ENCODE data around the gene DYRK1A. TPM values are rescaled to one million over a fixed set of nuclear protein-coding genes. Genes with fewer than 3 reads are reported as not detected.

DYRK1A gene
- total RNA-seq, 1 donor from 2014 or later = 60.9 TPM

DNA sequence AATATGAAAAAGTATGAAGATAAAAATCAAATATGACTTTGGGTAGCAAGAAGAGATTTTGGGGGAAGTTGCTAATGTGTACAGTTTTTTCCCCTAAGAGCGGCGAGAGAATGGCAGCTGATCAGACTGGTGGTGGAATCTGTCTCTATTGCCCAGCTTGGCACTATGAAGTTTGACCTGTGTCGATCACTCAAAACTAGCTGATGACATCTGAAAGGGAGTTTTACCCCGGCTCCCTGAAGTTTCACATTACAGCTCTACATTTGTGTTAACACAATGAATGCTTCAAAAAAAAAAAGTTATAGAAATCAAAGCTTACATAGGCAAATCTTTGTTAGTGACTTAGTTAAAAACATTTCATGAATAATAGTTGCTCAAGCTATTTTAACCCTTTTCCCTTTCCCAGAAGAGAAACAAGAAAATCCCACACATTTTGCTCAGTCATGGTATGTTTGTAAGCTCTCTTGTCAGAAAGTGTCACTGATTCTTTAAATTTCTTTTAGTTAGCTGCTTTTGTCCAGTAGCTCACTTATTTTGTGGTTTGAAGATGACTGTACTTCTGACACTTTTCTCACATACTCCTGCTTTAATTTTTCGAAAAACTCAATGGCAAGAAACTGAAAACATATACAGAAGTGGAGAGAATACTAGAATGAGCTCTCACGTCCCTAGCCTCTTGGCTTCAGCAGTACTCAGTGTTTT, 41.3 kb downstream of the DYRK1A start:
- Mint-ChIP-seq H3K4me1 (peaks cover 56% of the 10 kb centered on the region), H3K27ac (peak overlapping the region; percentile 75), H3K9me3 (peaks cover 3% of the 10 kb centered on the region), H3K36me3 (ENCODE audit: low read depth) (peaks cover 25% of the 10 kb centered on the region), H3K4me3 (peak overlapping the region; percentile 27), H3K27me3 (no peaks in the 10 kb centered on the region)
- intact Hi-C loops (cut with micrococcal nuclease) = loop anchor here (1.0 kb wide), 1 partner anchor 38 kb away; no protein-coding TSS in a partner anchor
- DNase-seq = peak; percentile 53

DNA sequence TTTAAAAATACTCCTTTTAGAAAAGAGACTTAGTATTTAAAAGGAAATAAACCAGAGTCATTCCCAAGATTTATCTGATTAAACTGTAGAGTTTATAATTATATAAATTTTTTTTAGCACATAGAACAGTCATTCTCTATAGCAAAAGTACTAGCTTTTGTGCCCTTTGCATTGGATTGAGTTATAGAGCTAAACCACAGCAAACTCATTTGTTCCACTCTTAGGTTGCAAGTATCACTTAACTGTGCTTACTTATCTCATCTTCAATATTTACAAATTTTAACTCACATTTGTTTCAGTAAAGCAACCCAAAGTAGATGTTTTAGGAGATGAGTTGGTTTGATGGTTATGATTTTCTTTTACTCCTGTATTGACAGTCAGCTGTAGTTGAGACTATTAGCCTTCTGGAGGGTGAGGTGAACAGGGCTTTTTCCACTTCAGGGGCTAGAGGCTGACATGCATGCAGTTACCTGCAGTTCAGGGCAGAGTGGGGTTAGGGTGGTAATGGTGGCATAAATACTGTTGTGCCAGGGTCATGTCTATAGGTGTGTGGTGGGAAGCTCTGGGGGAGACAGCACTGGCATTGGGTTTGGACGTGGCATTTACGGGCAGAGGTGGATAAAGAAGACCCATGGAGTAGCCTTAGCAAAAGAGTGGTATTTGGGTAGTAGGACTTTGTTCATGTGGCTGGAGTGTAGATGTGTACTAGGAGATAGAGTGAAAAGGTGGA, 42.1 kb downstream of the DYRK1A start:
- intact Hi-C loops (cut with micrococcal nuclease) = loop anchor here (1.0 kb wide), 1 partner anchor 38 kb away; no protein-coding TSS in a partner anchor
- Mint-ChIP-seq H3K36me3 (ENCODE audit: low read depth) (peaks cover 22% of the 10 kb centered on the region), H3K4me3 (peak overlapping the region; percentile 58), H3K27me3 (no peaks in the 10 kb centered on the region), H3K9me3 (peaks cover 3% of the 10 kb centered on the region), H3K27ac (peak overlapping the region; percentile 85), H3K4me1 (peaks cover 60% of the 10 kb centered on the region)
- DNase-seq = peak; percentile 52

DNA sequence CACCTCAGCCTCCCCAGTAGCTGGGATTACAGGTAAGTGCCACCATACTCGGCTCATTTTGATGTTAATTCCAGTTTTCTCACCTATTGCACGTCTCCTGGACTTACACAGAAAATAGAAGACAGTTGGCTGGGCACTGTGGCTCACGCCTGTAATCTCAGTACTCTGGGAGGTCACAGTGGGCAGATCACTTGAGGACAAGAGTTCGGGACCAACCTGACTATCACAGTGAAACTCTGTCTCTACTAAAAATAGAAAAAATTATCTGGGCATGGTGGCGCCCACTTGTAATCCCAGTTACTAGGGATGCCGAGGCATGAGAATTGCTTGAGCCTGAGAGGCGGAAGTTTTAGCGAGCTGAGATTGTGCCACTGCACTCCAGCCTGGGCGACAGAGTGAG, 44.1 kb downstream of the DYRK1A start:
- intact Hi-C loops (cut with micrococcal nuclease) = no loop called here
- H3K27ac Mint-ChIP-seq = no peak overlapping the region
- peaks cover 3% of the 10 kb centered on the region for H3K9me3 Mint-ChIP-seq
- no peak overlapping the region for H3K4me3 Mint-ChIP-seq
- no peak for DNase-seq
- H3K27me3 Mint-ChIP-seq = no peaks in the 10 kb centered on the region
- peaks cover 18% of the 10 kb centered on the region for H3K36me3 Mint-ChIP-seq (ENCODE audit: low read depth)
- peaks cover 60% of the 10 kb centered on the region for H3K4me1 Mint-ChIP-seq

DNA sequence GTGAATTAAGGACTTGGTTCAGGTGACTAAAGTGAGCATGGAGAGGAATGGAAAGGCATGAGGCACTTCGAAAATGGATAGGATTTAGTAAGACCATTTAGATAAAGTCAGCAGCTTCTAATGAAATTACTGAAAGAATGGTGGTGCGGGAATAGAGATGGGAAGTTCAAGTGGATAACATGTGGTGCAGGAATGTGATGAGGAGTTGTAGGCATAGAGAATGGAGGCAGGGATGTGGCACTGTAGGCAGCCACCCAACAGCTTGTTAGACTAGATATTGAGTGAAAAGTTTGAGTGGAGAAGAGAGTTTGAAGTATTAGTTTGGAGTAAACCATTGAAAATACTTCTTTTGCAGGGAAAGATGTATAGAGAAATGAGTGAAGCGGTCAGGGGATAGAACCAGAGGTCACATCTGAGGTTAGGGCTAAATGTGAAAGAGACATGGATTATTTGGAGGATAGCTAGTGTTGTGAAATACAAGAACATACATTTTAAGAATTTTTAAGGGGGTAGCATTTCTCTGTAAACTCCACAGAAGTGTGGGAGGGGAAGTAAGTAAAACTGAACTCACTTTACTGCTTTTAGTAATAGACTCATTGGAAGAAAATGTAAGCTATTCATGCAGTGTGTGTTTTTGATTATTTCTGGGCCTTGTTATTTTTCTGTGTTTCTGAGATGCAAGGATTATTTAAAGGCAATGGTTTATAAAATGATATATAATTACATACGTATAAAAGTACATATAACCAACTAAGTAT, 46.2 kb downstream of the DYRK1A start:
- intact Hi-C loops (cut with micrococcal nuclease) = no loop called here
- no peaks in the 10 kb centered on the region for H3K27me3 Mint-ChIP-seq
- DNase-seq = no peak
- peak overlapping the region; percentile 48 for H3K27ac Mint-ChIP-seq
- H3K4me1 Mint-ChIP-seq = peaks cover 57% of the 10 kb centered on the region
- peak overlapping the region; percentile 5 for H3K4me3 Mint-ChIP-seq
- H3K9me3 Mint-ChIP-seq = peaks cover 3% of the 10 kb centered on the region
- peaks cover 15% of the 10 kb centered on the region for H3K36me3 Mint-ChIP-seq (ENCODE audit: low read depth)

DNA sequence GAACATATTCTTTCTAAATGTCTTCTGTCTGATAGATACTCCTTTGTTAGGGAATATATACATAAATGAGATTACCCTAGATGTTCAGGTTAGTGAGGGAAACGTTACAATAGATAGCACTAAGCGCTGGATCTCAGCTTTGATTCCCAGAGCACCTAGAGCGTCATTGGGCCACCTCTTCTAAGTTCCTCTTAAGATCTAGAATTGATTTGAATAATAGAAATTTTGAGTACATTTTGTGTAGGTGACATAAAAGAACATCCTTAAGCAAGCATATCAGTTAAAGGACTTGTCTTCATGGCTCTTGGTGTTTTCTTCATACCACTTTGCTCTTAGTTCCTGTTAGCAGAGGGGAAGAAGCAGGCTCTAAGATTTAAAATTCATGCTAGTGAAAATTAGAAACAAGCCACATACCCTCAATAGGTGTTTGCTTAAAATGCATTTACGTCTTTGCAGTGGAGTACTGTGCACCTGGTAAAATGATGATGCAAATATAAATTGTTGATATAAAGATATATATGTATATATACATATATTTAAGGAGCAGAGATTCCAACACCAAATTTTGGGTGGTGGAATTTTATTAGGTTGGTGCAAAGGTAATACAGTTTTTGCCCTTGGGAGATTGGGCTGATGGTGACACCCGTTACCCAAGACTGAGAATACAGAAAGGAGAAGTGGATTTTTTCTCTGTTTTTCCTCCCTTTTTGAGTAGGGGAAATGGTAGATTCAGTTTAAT, 47.1 kb downstream of the DYRK1A start:
- peaks cover 54% of the 10 kb centered on the region for H3K4me1 Mint-ChIP-seq
- H3K27ac Mint-ChIP-seq = no peak overlapping the region
- intact Hi-C loops (cut with micrococcal nuclease) = no loop called here
- peaks cover 14% of the 10 kb centered on the region for H3K36me3 Mint-ChIP-seq (ENCODE audit: low read depth)
- no peak overlapping the region for H3K4me3 Mint-ChIP-seq
- H3K27me3 Mint-ChIP-seq = no peaks in the 10 kb centered on the region
- no peak for DNase-seq
- H3K9me3 Mint-ChIP-seq = peaks cover 1% of the 10 kb centered on the region

DNA sequence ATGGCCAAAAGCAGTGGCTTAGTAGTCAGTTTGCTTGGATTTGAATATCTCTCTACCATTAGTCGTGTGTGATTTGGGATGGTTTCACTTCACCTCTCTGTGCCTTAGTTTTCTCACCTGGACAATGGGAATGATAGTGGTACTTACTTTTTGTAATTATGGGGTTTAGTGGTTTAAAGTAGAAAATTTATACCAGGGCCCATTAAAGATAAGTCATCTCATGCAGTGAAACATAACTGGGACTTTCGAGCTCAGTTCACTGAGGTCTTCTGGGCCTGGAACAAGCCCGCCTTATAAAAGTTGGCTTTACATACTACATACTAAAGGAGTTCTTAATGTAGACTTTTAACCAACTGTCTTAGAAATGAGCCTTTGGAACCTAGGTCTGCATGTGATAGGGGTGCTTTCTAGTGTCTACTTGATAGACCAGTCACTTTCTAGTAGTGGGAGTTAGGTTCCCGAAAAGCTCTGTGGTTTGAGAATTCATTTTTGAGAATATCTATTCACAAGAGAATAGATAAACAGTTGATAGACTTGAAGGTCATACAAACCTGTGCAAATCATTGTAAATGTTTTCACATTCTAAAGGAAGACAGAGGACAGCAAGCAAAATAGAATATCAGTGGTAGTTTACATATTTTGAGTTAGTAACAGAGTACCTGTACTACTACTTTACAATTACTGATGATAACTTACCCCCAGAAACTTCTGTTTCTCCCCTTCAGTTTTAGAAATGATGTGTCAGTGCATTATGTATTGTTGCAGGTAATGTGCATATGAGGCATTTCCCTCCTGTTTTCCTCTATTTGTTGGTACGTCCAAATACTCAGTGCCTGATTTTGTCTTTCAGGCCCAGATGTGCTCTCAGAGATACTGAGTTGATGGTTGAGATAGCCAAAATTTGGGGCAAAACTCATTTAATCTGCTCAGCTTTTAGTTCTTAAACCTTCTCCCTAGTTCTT, 48.0 kb downstream of the DYRK1A start:
- DNase-seq = no peak
- H3K4me1 Mint-ChIP-seq = peaks cover 58% of the 10 kb centered on the region
- no peaks in the 10 kb centered on the region for H3K9me3 Mint-ChIP-seq
- peaks cover 13% of the 10 kb centered on the region for H3K36me3 Mint-ChIP-seq (ENCODE audit: low read depth)
- H3K27me3 Mint-ChIP-seq = no peaks in the 10 kb centered on the region
- H3K4me3 Mint-ChIP-seq = peak overlapping the region; percentile 5
- intact Hi-C loops (cut with micrococcal nuclease) = no loop called here
- H3K27ac Mint-ChIP-seq = peak overlapping the region; percentile 56

DNA sequence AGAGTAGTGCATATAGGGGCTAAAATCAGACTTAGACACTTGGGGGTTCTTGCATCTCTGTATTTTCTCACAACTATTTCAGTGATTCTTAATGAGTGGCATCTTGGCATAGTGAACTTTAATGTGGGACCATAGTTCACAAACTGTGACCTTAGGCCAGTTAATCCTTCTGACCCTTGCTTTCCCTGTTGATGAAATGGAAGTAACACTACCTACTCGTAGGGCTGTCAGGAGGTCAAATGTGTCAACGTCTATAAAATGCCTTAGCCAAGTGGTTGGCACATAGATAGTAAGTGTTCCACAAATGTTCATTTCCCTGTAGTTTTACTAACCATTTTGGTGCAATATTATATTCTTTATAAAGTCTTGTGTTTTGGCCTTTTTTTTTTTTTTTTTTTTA, 49.4 kb downstream of the DYRK1A start:
- no peaks in the 10 kb centered on the region for H3K9me3 Mint-ChIP-seq
- H3K4me1 Mint-ChIP-seq = peaks cover 62% of the 10 kb centered on the region
- intact Hi-C loops (cut with micrococcal nuclease) = no loop called here
- H3K36me3 Mint-ChIP-seq (ENCODE audit: low read depth) = peaks cover 14% of the 10 kb centered on the region
- H3K4me3 Mint-ChIP-seq = no peak overlapping the region
- H3K27ac Mint-ChIP-seq = peak overlapping the region; percentile 58
- no peak for DNase-seq
- H3K27me3 Mint-ChIP-seq = no peaks in the 10 kb centered on the region

DNA sequence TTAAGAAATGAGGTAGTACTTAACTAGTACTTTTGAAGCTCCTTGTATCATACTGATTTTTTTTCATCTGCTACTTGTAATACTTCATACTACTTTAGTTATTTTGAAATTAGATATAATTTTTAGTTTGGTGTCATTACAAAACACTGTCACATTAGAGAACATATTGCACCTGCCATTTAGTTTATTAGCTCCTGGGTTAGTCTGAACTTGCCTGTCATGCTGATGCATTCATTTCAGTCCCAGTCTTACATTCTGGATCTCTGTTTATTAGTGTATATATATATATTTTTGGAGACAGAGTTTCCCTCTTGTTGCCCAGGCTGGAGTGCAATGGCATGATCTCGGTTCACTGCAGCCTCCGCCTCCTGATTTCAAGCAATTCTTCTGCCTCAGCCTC, 50.3 kb downstream of the DYRK1A start:
- no peak for DNase-seq
- intact Hi-C loops (cut with micrococcal nuclease) = no loop called here
- Mint-ChIP-seq H3K27ac (no peak overlapping the region), H3K4me3 (no peak overlapping the region), H3K27me3 (no peaks in the 10 kb centered on the region), H3K36me3 (ENCODE audit: low read depth) (peaks cover 14% of the 10 kb centered on the region), H3K4me1 (peaks cover 60% of the 10 kb centered on the region), H3K9me3 (no peaks in the 10 kb centered on the region)

DNA sequence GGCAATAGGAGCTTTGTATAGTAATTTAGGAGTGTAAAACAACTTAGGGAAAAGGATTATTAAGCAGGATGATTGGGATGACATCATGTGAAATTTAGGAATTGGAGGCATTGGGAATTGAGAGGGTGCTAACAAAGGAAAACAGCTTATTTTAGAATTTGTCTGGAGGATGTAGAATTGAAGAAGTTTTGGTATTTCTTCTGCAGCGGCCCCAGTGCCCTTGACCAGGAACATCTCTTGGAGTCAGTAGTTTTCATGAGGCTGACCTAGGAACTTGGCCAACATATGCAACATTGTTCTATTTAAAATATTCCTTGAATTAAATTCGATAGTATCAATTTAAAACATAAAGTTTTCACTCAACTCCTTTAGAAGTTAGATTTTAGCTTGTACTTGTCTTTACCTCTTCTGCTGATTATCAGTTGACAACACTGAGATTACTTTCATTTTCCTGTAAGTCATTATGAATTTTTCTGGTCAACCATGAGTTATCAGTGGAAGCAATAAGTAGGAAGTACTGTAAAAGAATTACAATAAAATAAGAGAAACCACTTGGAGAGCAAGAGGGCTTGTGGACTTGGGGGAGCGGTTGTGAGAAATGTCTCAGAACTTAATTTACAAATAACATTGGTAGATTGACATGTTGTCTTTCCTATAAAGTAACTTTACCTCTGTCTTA, 52.8 kb downstream of the DYRK1A start:
- H3K27ac Mint-ChIP-seq = peak overlapping the region; percentile 43
- H3K36me3 Mint-ChIP-seq (ENCODE audit: low read depth) = peaks cover 26% of the 10 kb centered on the region
- peak overlapping the region; percentile 25 for H3K4me3 Mint-ChIP-seq
- H3K27me3 Mint-ChIP-seq = no peaks in the 10 kb centered on the region
- no peaks in the 10 kb centered on the region for H3K9me3 Mint-ChIP-seq
- no peak for DNase-seq
- intact Hi-C loops (cut with micrococcal nuclease) = no loop called here
- peaks cover 50% of the 10 kb centered on the region for H3K4me1 Mint-ChIP-seq

DNA sequence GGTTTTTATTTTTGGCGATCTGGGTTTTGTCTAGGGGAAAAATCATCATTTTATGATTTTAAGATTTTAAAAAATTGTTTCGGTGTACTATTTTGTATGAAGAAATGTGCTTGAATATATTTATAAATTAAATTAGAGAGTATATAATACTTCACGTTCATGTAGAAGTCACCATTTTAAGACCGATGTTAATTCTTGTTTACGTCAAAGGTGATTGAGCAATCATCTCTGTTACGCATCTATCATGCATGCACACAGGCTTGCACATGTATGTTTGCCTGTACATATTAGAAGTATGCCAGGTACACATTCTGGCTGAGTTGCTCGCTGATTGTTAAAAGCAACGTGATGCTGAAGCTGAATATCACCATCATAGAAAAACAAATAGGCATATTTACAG, 54.7 kb downstream of the DYRK1A start:
- no peak for DNase-seq
- Mint-ChIP-seq H3K9me3 (peaks cover 5% of the 10 kb centered on the region), H3K4me1 (peaks cover 38% of the 10 kb centered on the region), H3K36me3 (ENCODE audit: low read depth) (peaks cover 35% of the 10 kb centered on the region), H3K4me3 (no peak overlapping the region), H3K27me3 (no peaks in the 10 kb centered on the region), H3K27ac (no peak overlapping the region)
- intact Hi-C loops (cut with micrococcal nuclease) = loop anchor here (5.0 kb wide), 1 partner anchor 41 kb away; no protein-coding TSS in a partner anchor

DNA sequence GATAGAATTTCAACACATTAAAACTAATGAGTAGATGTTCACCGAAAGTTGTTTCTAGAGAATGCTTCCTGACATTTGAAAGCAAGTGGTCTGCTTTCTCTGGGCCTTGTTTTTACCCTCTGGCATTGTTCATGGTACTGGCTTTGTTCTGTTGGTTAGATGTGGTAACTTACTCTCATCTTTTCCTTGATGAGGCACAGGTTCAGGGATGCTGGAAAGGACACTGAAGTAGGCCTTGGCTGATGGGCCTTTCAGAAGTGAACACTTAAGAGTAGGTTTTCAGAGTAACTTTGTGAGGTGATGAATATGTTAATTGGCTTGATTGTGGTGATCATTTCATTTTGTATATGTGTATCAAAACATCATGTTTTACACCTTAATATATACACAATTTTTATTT, 55.8 kb downstream of the DYRK1A start:
- H3K4me1 Mint-ChIP-seq = peaks cover 40% of the 10 kb centered on the region
- H3K27ac Mint-ChIP-seq = no peak overlapping the region
- intact Hi-C loops (cut with micrococcal nuclease) = loop anchor here (5.0 kb wide), 1 partner anchor 40 kb away; no protein-coding TSS in a partner anchor

DNA sequence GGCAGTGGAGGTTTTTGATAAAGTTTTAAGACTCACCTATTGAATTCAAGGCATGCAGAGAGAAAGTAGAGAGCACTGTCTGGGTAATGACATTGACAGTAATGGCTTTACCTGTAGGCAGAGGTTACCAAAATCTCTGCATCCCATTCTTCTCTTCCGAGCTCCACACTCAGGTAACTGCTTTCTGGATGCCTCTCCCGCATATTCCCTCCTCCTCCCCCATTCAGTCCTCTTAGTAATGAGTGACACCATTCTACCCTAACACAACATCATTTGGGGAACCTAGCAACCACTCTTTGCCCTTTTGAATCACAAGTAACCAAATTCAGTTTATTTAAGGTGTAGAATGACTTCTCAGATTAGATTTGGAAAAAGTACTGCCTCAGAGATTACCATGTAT, 56.5 kb downstream of the DYRK1A start:
- no peaks in the 10 kb centered on the region for H3K27me3 Mint-ChIP-seq
- H3K4me1 Mint-ChIP-seq = peaks cover 36% of the 10 kb centered on the region
- H3K27ac Mint-ChIP-seq = no peak overlapping the region
- H3K9me3 Mint-ChIP-seq = peaks cover 5% of the 10 kb centered on the region
- no peak overlapping the region for H3K4me3 Mint-ChIP-seq
- intact Hi-C loops (cut with micrococcal nuclease) = loop anchor here (5.0 kb wide), 1 partner anchor 39 kb away; no protein-coding TSS in a partner anchor
- peaks cover 41% of the 10 kb centered on the region for H3K36me3 Mint-ChIP-seq (ENCODE audit: low read depth)
- no peak for DNase-seq

More for the DNA sequence above, 55.8 kb downstream of the DYRK1A start:
- H3K9me3 Mint-ChIP-seq = peaks cover 5% of the 10 kb centered on the region
- peaks cover 38% of the 10 kb centered on the region for H3K36me3 Mint-ChIP-seq (ENCODE audit: low read depth)
- H3K4me3 Mint-ChIP-seq = no peak overlapping the region
- no peaks in the 10 kb centered on the region for H3K27me3 Mint-ChIP-seq
- no peak for DNase-seq

Data from activated CD4-positive, alpha-beta T cell treated with anti-CD3 and anti-CD28 coated beads, Interleukin-2, amount 10 ng/mL, durations not matched to agents 24 days and 14 days (primary cell).